ENCODE results near the gene FOSL2.

The FOSL2 gene

GRCh38 chr2:28360058-28360717 lies 32.5 kb upstream of the FOSL2 start:
- DNase-seq (ENCODE audit: low read depth), result no peak
- H3K4me3 ChIP-seq (ENCODE audit: low read depth, low read length), result no peak overlapping the region
- in situ Hi-C loops (cut with HindIII; ENCODE audit: low sequenced_read_pairs), result no loop called here
- TF ChIP-seq, protein P1, sequence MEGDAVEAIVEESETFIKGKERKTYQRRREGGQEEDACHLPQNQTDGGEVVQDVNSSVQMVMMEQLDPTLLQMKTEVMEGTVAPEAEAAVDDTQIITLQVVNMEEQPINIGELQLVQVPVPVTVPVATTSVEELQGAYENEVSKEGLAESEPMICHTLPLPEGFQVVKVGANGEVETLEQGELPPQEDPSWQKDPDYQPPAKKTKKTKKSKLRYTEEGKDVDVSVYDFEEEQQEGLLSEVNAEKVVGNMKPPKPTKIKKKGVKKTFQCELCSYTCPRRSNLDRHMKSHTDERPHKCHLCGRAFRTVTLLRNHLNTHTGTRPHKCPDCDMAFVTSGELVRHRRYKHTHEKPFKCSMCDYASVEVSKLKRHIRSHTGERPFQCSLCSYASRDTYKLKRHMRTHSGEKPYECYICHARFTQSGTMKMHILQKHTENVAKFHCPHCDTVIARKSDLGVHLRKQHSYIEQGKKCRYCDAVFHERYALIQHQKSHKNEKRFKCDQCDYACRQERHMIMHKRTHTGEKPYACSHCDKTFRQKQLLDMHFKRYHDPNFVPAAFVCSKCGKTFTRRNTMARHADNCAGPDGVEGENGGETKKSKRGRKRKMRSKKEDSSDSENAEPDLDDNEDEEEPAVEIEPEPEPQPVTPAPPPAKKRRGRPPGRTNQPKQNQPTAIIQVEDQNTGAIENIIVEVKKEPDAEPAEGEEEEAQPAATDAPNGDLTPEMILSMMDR (IDR thresholded peaks at IDR 0.05; ENCODE audit: low read depth, low read length, missing control alignments), result no peak

GRCh38 chr2:28360718-28361293 lies 31.9 kb upstream of the FOSL2 start:
- no peak for DNase-seq (ENCODE audit: low read depth)
- in situ Hi-C loops (cut with HindIII; ENCODE audit: low sequenced_read_pairs), result no loop called here
- TF ChIP-seq, protein P1 (IDR thresholded peaks at IDR 0.05; ENCODE audit: low read depth, low read length, missing control alignments), result no peak
- no peak overlapping the region for H3K4me3 ChIP-seq (ENCODE audit: low read depth, low read length)

- no peak for DNase-seq (ENCODE audit: low read depth)
- TF ChIP-seq, protein P1 (IDR thresholded peaks at IDR 0.05; ENCODE audit: low read depth, low read length, missing control alignments), result no peak
- H3K4me3 ChIP-seq (ENCODE audit: low read depth, low read length), result no peak overlapping the region
- in situ Hi-C loops (cut with HindIII; ENCODE audit: low sequenced_read_pairs), result no loop called here
Observed at GRCh38 chr2:28361991-28362710, 30.5 kb upstream of the FOSL2 start.

DNA sequence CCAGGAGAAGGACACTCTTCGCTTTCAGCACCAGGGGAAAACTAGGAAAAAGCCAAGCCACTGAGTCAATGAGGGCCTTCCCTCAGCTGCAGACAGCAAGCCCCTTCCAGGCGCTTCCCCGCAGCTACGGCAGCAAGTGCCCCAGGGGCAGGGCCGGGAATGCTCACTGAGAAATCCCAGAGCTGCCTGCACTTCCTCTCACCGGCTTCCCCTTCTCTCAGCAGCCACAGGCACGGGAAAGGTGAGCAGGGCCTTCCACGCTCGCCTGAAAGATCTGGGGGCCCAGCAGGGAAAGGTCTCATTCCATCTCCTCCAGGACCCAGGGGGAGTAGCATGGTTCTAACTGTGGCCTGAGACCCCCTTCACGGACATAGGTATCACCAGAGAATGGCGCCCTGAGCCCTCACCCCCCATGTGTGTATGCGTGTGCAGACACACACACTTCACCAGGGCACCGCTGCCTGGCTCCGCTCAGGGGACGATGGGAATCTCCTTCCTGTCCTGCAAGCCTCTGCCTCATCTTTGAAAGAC lies 29.6 kb upstream of the FOSL2 start:
- no peak for DNase-seq (ENCODE audit: low read depth)
- in situ Hi-C loops (cut with HindIII; ENCODE audit: low sequenced_read_pairs), result no loop called here
- TF ChIP-seq, protein P1 (IDR thresholded peaks at IDR 0.05; ENCODE audit: low read depth, low read length, missing control alignments), result no peak
- no peak overlapping the region for H3K4me3 ChIP-seq (ENCODE audit: low read depth, low read length)

GRCh38 chr2:28363686-28364280 lies 28.9 kb upstream of the FOSL2 start:
- in situ Hi-C loops (cut with HindIII; ENCODE audit: low sequenced_read_pairs), result no loop called here
- TF ChIP-seq, protein P1 (IDR thresholded peaks at IDR 0.05; ENCODE audit: low read depth, low read length, missing control alignments), result no peak
- DNase-seq (ENCODE audit: low read depth), result no peak
- H3K4me3 ChIP-seq (ENCODE audit: low read depth, low read length), result no peak overlapping the region

DNA sequence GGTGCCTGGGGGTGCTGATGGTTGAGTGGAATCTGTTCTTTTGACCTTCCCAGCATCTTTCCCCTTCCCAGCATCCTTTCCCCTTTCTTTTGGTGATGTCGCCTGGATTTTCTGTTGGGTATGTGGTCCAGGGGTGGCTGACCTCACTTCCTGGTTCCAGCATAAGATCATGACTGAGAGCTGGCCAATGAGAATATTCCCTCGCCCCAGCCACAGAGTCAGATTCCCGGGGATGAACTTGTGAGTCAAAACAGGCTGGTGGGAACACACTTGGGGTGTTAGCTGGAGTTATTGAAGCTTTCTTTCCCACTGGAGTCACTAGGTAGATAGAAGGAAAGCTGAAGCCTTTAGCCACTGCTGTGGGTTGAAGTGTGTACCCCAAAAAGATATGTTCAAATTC lies 28.0 kb upstream of the FOSL2 start:
- H3K4me3 ChIP-seq (ENCODE audit: low read depth, low read length), result no peak overlapping the region
- TF ChIP-seq, protein P1 (IDR thresholded peaks at IDR 0.05; ENCODE audit: low read depth, low read length, missing control alignments), result no peak
- DNase-seq (ENCODE audit: low read depth), result no peak
- in situ Hi-C loops (cut with HindIII; ENCODE audit: low sequenced_read_pairs), result no loop called here
